ENCODE data around the gene ZNF70. TPM values are rescaled to one million over a fixed set of nuclear protein-coding genes. Genes with fewer than 3 reads are reported as not detected.

Gene ZNF70
- total and polyA plus RNA-seq, 3 experiments from 2014 or later = 0.35 to 3.7 (median 3.4) TPM

- no peak overlapping the region for H3K27ac Mint-ChIP-seq
- Histone ChIP-seq H3K36me3 (ENCODE audit: insufficient read depth, low read length) (no peaks in the 10 kb centered on the region), H3K9me3 (ENCODE audit: low read length) (no peaks in the 10 kb centered on the region), H3K4me3 (ENCODE audit: low read length) (no peak overlapping the region), H3K27me3 (ENCODE audit: insufficient read depth, low read length, poor library complexity, severe bottlenecking) (no peaks in the 10 kb centered on the region), H3K27ac (ENCODE audit: low read depth, low read length) (no peak overlapping the region), H3K4me1 (ENCODE audit: insufficient read depth, low read length) (peaks cover 7% of the 10 kb centered on the region)
- no peaks in the 10 kb centered on the region for H3K27me3 Mint-ChIP-seq
- peaks cover 0 to 3% (median 0%) of the 10 kb centered on the region in 3 donors for H3K36me3 Mint-ChIP-seq
- CTCF ChIA-PET = no interaction called here
- no peak for DNase-seq
- POLR2A ChIA-PET = no interaction called here
- peaks cover 11 to 17% (median 17%) of the 10 kb centered on the region in 3 donors for H3K4me1 Mint-ChIP-seq
- peak overlapping the region in 5 of 7 donors; percentile 5 to 45 (median 17) for H3K4me3 Mint-ChIP-seq
- no peaks in the 10 kb centered on the region for H3K9me3 Mint-ChIP-seq
Observed at GRCh38 chr22:23753385-23753784, 2.5 kb upstream of the ZNF70 start.

GRCh38 chr22:23752750-23753149 lies 1.8 kb upstream of the ZNF70 start:
- peaks cover 11 to 17% (median 17%) of the 10 kb centered on the region in 3 donors for H3K4me1 Mint-ChIP-seq
- H3K4me3 Mint-ChIP-seq = peak overlapping the region in 5 of 7 donors; percentile 68 to 80 (median 73)
- ChIA-PET POLR2A (no interaction called here), CTCF (no interaction called here)
- Histone ChIP-seq H3K4me1 (ENCODE audit: insufficient read depth, low read length) (peaks cover 7% of the 10 kb centered on the region), H3K36me3 (ENCODE audit: insufficient read depth, low read length) (no peaks in the 10 kb centered on the region), H3K4me3 (ENCODE audit: low read length) (no peak overlapping the region), H3K27me3 (ENCODE audit: insufficient read depth, low read length, poor library complexity, severe bottlenecking) (no peaks in the 10 kb centered on the region), H3K27ac (ENCODE audit: low read depth, low read length) (no peak overlapping the region), H3K9me3 (ENCODE audit: low read length) (no peaks in the 10 kb centered on the region)
- H3K36me3 Mint-ChIP-seq = peaks cover 0 to 3% (median 0%) of the 10 kb centered on the region in 3 donors
- no peaks in the 10 kb centered on the region for H3K9me3 Mint-ChIP-seq
- DNase-seq = no peak
- H3K27ac Mint-ChIP-seq = no peak overlapping the region
- no peaks in the 10 kb centered on the region for H3K27me3 Mint-ChIP-seq

GRCh38 chr22:23752090-23752691 lies 1.3 kb upstream of the ZNF70 start:
- H3K9me3 Mint-ChIP-seq = no peaks in the 10 kb centered on the region
- H3K4me3 Mint-ChIP-seq = peak overlapping the region; percentile 68 to 90 (median 77)
- POLR2A ChIA-PET = no interaction called here
- H3K36me3 ChIP-seq (ENCODE audit: insufficient read depth, low read length) = no peaks in the 10 kb centered on the region
- H3K36me3 Mint-ChIP-seq = peaks cover 0 to 3% (median 0%) of the 10 kb centered on the region in 3 donors
- peaks cover 7% of the 10 kb centered on the region for H3K4me1 ChIP-seq (ENCODE audit: insufficient read depth, low read length)
- H3K9me3 ChIP-seq (ENCODE audit: low read length) = no peaks in the 10 kb centered on the region
- no peak overlapping the region for H3K4me3 ChIP-seq (ENCODE audit: low read length)
- no peaks in the 10 kb centered on the region for H3K27me3 ChIP-seq (ENCODE audit: insufficient read depth, low read length, poor library complexity, severe bottlenecking)
- H3K4me1 Mint-ChIP-seq = peaks cover 11 to 17% (median 17%) of the 10 kb centered on the region in 3 donors
- CTCF ChIA-PET = interaction anchor here (1.8 kb wide), 1 partner anchor 11 kb away, joined by 7 read pairs; the partner anchor contains the start of gene C22orf15
- peak overlapping the region; percentile 67 for H3K27ac ChIP-seq (ENCODE audit: low read depth, low read length)
- no peaks in the 10 kb centered on the region for H3K27me3 Mint-ChIP-seq
- DNase-seq = no peak
- H3K27ac Mint-ChIP-seq = peak overlapping the region in 4 of 8 donors; percentile 68 to 85 (median 76)

- Histone ChIP-seq H3K4me1 (ENCODE audit: insufficient read depth, low read length) (peaks cover 7% of the 10 kb centered on the region), H3K27ac (ENCODE audit: low read depth, low read length) (peak overlapping the region; percentile 67), H3K4me3 (ENCODE audit: low read length) (peak overlapping the region; percentile 77), H3K36me3 (ENCODE audit: insufficient read depth, low read length) (no peaks in the 10 kb centered on the region), H3K9me3 (ENCODE audit: low read length) (no peaks in the 10 kb centered on the region), H3K27me3 (ENCODE audit: insufficient read depth, low read length, poor library complexity, severe bottlenecking) (no peaks in the 10 kb centered on the region)
- CTCF ChIA-PET = interaction anchor here (1.3 to 1.8 kb wide), 4 partner anchors 8 to 19 kb away, joined by 5 to 7 read pairs (median 6); partner anchors contain the start of gene C22orf15
- POLR2A ChIA-PET = interaction anchor here (1.0 kb wide), 1 partner anchor 12 kb away, joined by 3 read pairs; no protein-coding TSS in a partner anchor
- Mint-ChIP-seq H3K4me3 (peak overlapping the region; percentile 68 to 90 (median 72)), H3K36me3 (peaks cover 0 to 5% (median 0%) of the 10 kb centered on the region in 3 donors), H3K27ac (peak overlapping the region in 6 of 8 donors; percentile 29 to 86 (median 66)), H3K27me3 (no peaks in the 10 kb centered on the region), H3K9me3 (no peaks in the 10 kb centered on the region), H3K4me1 (peaks cover 11 to 17% (median 17%) of the 10 kb centered on the region in 3 donors)
- DNase-seq = no peak
Observed at GRCh38 chr22:23751441-23751996, 607 bp upstream of the ZNF70 start.

- DNase-seq = no peak
- Histone ChIP-seq H3K4me3 (ENCODE audit: low read length) (peak overlapping the region; percentile 74), H3K27ac (ENCODE audit: low read depth, low read length) (peak overlapping the region; percentile 48), H3K27me3 (ENCODE audit: insufficient read depth, low read length, poor library complexity, severe bottlenecking) (no peaks in the 10 kb centered on the region), H3K9me3 (ENCODE audit: low read length) (no peaks in the 10 kb centered on the region), H3K4me1 (ENCODE audit: insufficient read depth, low read length) (peaks cover 7% of the 10 kb centered on the region), H3K36me3 (ENCODE audit: insufficient read depth, low read length) (no peaks in the 10 kb centered on the region)
- CTCF ChIA-PET = interaction anchor here (1.3 to 1.8 kb wide), 4 partner anchors 9 to 20 kb away, joined by 5 to 7 read pairs (median 6); partner anchors contain the start of gene C22orf15
- peaks cover 12 to 21% (median 20%) of the 10 kb centered on the region in 3 donors for H3K4me1 Mint-ChIP-seq
- peak overlapping the region; percentile 78 to 92 (median 80) for H3K4me3 Mint-ChIP-seq
- no peaks in the 10 kb centered on the region for H3K27me3 Mint-ChIP-seq
- no peaks in the 10 kb centered on the region for H3K9me3 Mint-ChIP-seq
- peak overlapping the region; percentile 61 to 95 (median 83) for H3K27ac Mint-ChIP-seq
- peaks cover 0 to 5% (median 2%) of the 10 kb centered on the region in 3 donors for H3K36me3 Mint-ChIP-seq
- POLR2A ChIA-PET = interaction anchor here (0.5 to 0.7 kb wide), 5 partner anchors 13 to 1246 kb away, joined by 3 to 5 read pairs (median 3); partner anchors contain the start of gene DRICH1
Observed at GRCh38 chr22:23750367-23750713, 572 bp downstream of the ZNF70 start.

GRCh38 chr22:23749841-23750301 lies 1.0 kb downstream of the ZNF70 start:
- Mint-ChIP-seq H3K4me1 (peaks cover 15 to 26% (median 24%) of the 10 kb centered on the region in 3 donors), H3K9me3 (peaks cover 0 to 3% (median 0%) of the 10 kb centered on the region in 5 donors), H3K27me3 (no peaks in the 10 kb centered on the region), H3K36me3 (peaks cover 4 to 9% (median 6%) of the 10 kb centered on the region in 3 donors), H3K27ac (peak overlapping the region in 4 of 8 donors; percentile 70 to 89 (median 83)), H3K4me3 (peak overlapping the region; percentile 78 to 92 (median 80))
- Histone ChIP-seq H3K4me1 (ENCODE audit: insufficient read depth, low read length) (peaks cover 7% of the 10 kb centered on the region), H3K9me3 (ENCODE audit: low read length) (no peaks in the 10 kb centered on the region), H3K27ac (ENCODE audit: low read depth, low read length) (peak overlapping the region; percentile 48), H3K4me3 (ENCODE audit: low read length) (peak overlapping the region; percentile 74), H3K36me3 (ENCODE audit: insufficient read depth, low read length) (peaks cover under 1% of the 10 kb centered on the region), H3K27me3 (ENCODE audit: insufficient read depth, low read length, poor library complexity, severe bottlenecking) (no peaks in the 10 kb centered on the region)
- ChIA-PET CTCF (interaction anchor here (1.3 to 1.8 kb wide), 3 partner anchors 10 to 21 kb away, joined by 5 to 7 read pairs (median 5); no protein-coding TSS in a partner anchor), POLR2A (no interaction called here)
- DNase-seq = no peak

- Histone ChIP-seq H3K4me3 (ENCODE audit: low read length) (no peak overlapping the region), H3K27ac (ENCODE audit: low read depth, low read length) (no peak overlapping the region), H3K27me3 (ENCODE audit: insufficient read depth, low read length, poor library complexity, severe bottlenecking) (no peaks in the 10 kb centered on the region), H3K4me1 (ENCODE audit: insufficient read depth, low read length) (peaks cover 7% of the 10 kb centered on the region), H3K36me3 (ENCODE audit: insufficient read depth, low read length) (peaks cover 14% of the 10 kb centered on the region), H3K9me3 (ENCODE audit: low read length) (no peaks in the 10 kb centered on the region)
- no peaks in the 10 kb centered on the region for H3K27me3 Mint-ChIP-seq
- POLR2A ChIA-PET = no interaction called here
- H3K27ac Mint-ChIP-seq = peak overlapping the region in 3 of 8 donors; percentile 38 to 82 (median 68)
- H3K9me3 Mint-ChIP-seq = peaks cover 2 to 10% (median 7%) of the 10 kb centered on the region in 5 donors
- H3K36me3 Mint-ChIP-seq = peaks cover 20 to 32% (median 23%) of the 10 kb centered on the region in 3 donors
- CTCF ChIA-PET = no interaction called here
- H3K4me3 Mint-ChIP-seq = peak overlapping the region in 1 of 7 donors; percentile 49
- no peak for DNase-seq
- H3K4me1 Mint-ChIP-seq = peaks cover 14 to 21% (median 17%) of the 10 kb centered on the region in 3 donors
Observed at GRCh38 chr22:23745791-23746190, 5.1 kb downstream of the ZNF70 start.

- Histone ChIP-seq H3K4me3 (ENCODE audit: low read length) (no peak overlapping the region), H3K4me1 (ENCODE audit: insufficient read depth, low read length) (no peaks in the 10 kb centered on the region), H3K27me3 (ENCODE audit: insufficient read depth, low read length, poor library complexity, severe bottlenecking) (no peaks in the 10 kb centered on the region), H3K9me3 (ENCODE audit: low read length) (no peaks in the 10 kb centered on the region), H3K27ac (ENCODE audit: low read depth, low read length) (no peak overlapping the region), H3K36me3 (ENCODE audit: insufficient read depth, low read length) (peaks cover 14% of the 10 kb centered on the region)
- no peaks in the 10 kb centered on the region for H3K27me3 Mint-ChIP-seq
- no peak overlapping the region for H3K27ac Mint-ChIP-seq
- POLR2A ChIA-PET = no interaction called here
- peaks cover 5 to 9% (median 7%) of the 10 kb centered on the region in 3 donors for H3K4me1 Mint-ChIP-seq
- peaks cover 20 to 32% (median 20%) of the 10 kb centered on the region in 3 donors for H3K36me3 Mint-ChIP-seq
- DNase-seq = no peak
- H3K4me3 Mint-ChIP-seq = no peak overlapping the region
- CTCF ChIA-PET = no interaction called here
- H3K9me3 Mint-ChIP-seq = peaks cover 2 to 10% (median 7%) of the 10 kb centered on the region in 5 donors
Observed at GRCh38 chr22:23744485-23744884, 6.4 kb downstream of the ZNF70 start.

All from CD8-positive, alpha-beta memory T cell (primary cell).